Activated B cell treated with CpG ODN at 0.5 μM for 24 hours (primary cell): ENCODE data around the gene TRMT44. TPM values are rescaled to one million over a fixed set of nuclear protein-coding genes. Genes with fewer than 3 reads are reported as not detected.
"Not testable (repeated sequence)": the region's sequence is repeated elsewhere in the genome, so short reads cannot be mapped to it uniquely, and the experiment has no call there.

Experiments used
- ATAC-seq: fragments of 200-7000 bp; cut with Tn5 transposase; one replicate; pipeline ENCODE4 v1.10.0; 2021; ENCODE audit warnings: low read depth, mild to moderate bottlenecking, moderate library complexity
- CTCF ChIA-PET: fragments of 350-600 bp; sonication (Branson Sonifier 250); formaldehyde crosslinking; loops from one replicate; lab custom pipeline; 2021; ENCODE audit warnings: antibody characterized with exemption; lab: Charles Lee
- POLR2A ChIA-PET: fragments of 350-600 bp; sonication (Branson Sonifier 250); formaldehyde crosslinking; loops from one replicate; lab custom pipeline; 2021; ENCODE audit warnings: antibody characterized with exemption; lab: Charles Lee
- DNase-seq: peaks from one replicate; pipeline ENCODE4 v3.0.0; 2022
- H3K27ac Mint-ChIP-seq: one replicate; pipeline ENCODE4 v1.8.0; 2020; ENCODE audit warnings: mixed read lengths
- H3K27me3 Mint-ChIP-seq: one replicate; pipeline ENCODE4 v1.8.0; 2021; ENCODE audit warnings: mixed read lengths
- H3K36me3 Mint-ChIP-seq: one replicate; pipeline ENCODE4 v1.8.0; 2021; ENCODE audit warnings: low read depth, mixed read lengths
- H3K4me1 Mint-ChIP-seq: one replicate; pipeline ENCODE4 v1.8.0; 2021; ENCODE audit warnings: mixed read lengths
- H3K4me3 Mint-ChIP-seq: one replicate; pipeline ENCODE4 v1.8.0; 2020; ENCODE audit warnings: mild to moderate bottlenecking, mixed read lengths
- H3K9me3 Mint-ChIP-seq: one replicate; pipeline ENCODE4 v1.8.0; 2020; ENCODE audit warnings: mixed read lengths
- intact Hi-C: fragments of 100-400 bp; cut with micrococcal nuclease; formaldehyde crosslinking; loops from one replicate; pipeline ENCODE4 v1.15.1; 2024
- total RNA-seq: library from RNA; stranded (reverse); gene quantifications from 2 replicates; pipeline ENCODE4 v1.2.3, GENCODE V29; 2022
- TF ChIP-seq, protein P1 (sequence below): fragments of 200-600 bp; IDR thresholded peaks from one replicate; pipeline ENCODE4 v1.8.0; 2022; ENCODE audit warnings: antibody characterized with exemption, mild to moderate bottlenecking

TRMT44 gene
- total RNA-seq, 1 donor from 2014 or later = 33.8 TPM

DNA sequence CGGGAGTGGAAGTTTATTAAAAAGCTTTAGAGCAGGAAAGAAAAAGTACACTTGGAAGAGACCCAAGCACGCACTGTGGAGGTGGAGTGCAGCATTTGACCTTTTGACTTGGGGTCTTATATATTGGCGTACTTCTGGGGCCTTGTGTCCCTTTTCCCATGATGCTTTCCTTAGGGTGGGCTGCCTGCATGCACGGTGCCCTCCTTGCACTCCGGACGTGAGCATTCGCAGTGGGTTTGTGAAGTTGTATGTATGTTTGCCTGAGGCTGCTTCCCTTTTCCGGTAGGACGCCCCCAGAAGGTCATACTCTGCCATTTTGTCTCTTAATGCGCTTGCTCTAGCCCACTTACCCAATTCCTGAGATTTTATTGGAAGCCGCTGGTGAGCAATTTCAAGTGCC lies 39.6 kb downstream of the TRMT44 start:
- no peaks in the 10 kb centered on the region for H3K27me3 Mint-ChIP-seq
- no peak overlapping the region for H3K4me3 Mint-ChIP-seq
- ATAC-seq = no peak
- intact Hi-C loops = no loop called here
- no peaks in the 10 kb centered on the region for H3K9me3 Mint-ChIP-seq
- TF ChIP-seq, protein P1, sequence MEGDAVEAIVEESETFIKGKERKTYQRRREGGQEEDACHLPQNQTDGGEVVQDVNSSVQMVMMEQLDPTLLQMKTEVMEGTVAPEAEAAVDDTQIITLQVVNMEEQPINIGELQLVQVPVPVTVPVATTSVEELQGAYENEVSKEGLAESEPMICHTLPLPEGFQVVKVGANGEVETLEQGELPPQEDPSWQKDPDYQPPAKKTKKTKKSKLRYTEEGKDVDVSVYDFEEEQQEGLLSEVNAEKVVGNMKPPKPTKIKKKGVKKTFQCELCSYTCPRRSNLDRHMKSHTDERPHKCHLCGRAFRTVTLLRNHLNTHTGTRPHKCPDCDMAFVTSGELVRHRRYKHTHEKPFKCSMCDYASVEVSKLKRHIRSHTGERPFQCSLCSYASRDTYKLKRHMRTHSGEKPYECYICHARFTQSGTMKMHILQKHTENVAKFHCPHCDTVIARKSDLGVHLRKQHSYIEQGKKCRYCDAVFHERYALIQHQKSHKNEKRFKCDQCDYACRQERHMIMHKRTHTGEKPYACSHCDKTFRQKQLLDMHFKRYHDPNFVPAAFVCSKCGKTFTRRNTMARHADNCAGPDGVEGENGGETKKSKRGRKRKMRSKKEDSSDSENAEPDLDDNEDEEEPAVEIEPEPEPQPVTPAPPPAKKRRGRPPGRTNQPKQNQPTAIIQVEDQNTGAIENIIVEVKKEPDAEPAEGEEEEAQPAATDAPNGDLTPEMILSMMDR = no peak
- ChIA-PET POLR2A (interaction anchor here (0.6 kb wide), 1 partner anchor 318 kb away, joined by 7 read pairs; no protein-coding TSS in a partner anchor), CTCF (no interaction called here)
- H3K27ac Mint-ChIP-seq = no peak overlapping the region
- no peak for DNase-seq
- no peaks in the 10 kb centered on the region for H3K4me1 Mint-ChIP-seq
- H3K36me3 Mint-ChIP-seq = peaks cover 27% of the 10 kb centered on the region

GRCh38 chr4:8486643-8487042 lies 46.1 kb downstream of the TRMT44 start:
- H3K36me3 Mint-ChIP-seq, DNase-seq, H3K9me3 Mint-ChIP-seq, CTCF ChIA-PET, H3K4me3 Mint-ChIP-seq, H3K27me3 Mint-ChIP-seq, ATAC-seq, POLR2A ChIA-PET, H3K27ac Mint-ChIP-seq, H3K4me1 Mint-ChIP-seq, intact Hi-C loops: not testable (repeated sequence)

DNA sequence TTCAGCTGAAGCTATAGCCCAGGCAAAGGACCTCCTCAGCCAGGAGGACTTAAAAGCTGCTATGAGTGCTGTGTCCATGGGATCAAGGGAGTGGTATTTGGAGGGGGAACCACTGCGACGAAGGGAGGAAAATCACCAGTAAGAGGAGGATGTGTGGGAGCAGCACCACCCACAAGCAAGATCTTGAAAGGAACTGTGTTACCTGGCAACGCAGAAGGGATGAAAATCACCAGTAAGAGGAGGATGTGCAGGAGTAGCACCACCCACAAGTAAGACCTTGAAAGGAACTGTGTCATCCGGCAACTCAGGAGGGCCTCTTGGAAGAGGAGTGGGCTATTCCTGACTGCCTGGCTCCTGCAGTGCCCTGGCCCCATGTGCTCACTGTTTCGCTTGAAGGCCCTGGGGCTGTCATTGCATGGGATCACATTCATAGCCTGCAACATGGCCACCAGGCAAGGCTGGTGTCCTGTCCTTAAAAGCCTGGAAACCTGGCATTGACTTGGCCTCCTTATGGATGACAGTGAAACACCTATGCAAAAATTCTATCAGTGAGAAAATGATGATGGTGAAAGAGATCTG lies 48.3 kb downstream of the TRMT44 start:
- CTCF ChIA-PET = no interaction called here
- POLR2A ChIA-PET = no interaction called here
- H3K27ac Mint-ChIP-seq = no peak overlapping the region

DNA sequence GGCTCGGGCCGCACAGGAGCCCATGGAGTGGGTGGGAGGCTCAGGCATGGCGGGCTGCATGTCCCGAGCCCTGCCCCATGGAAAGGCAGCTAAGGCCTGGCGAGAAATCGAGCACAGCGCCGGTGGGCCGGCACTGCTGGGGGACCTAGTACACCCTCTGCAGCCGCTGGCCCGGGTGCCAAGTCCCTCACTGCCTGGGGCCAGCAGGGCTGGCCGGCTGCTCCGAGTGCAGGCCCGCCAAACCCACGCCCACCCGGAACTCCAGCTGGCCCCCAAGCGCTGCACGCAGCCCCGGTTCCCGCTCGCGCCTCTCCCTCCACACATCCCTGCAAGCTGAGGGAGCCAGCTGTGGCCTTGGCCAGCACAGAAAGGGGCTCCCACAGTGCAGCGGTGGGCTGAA lies 50.9 kb downstream of the TRMT44 start:
- intact Hi-C loops, H3K9me3 Mint-ChIP-seq, CTCF ChIA-PET, H3K4me3 Mint-ChIP-seq, H3K27ac Mint-ChIP-seq, H3K36me3 Mint-ChIP-seq, DNase-seq, H3K4me1 Mint-ChIP-seq, POLR2A ChIA-PET, ATAC-seq, H3K27me3 Mint-ChIP-seq: not testable (repeated sequence)

More for the DNA sequence above, 48.3 kb downstream of the TRMT44 start:
- intact Hi-C loops = no loop called here
- no peak for DNase-seq
- Mint-ChIP-seq H3K4me3 (no peak overlapping the region), H3K9me3 (no peaks in the 10 kb centered on the region), H3K27me3 (no peaks in the 10 kb centered on the region), H3K4me1 (no peaks in the 10 kb centered on the region), H3K36me3 (no peaks in the 10 kb centered on the region)
- TF ChIP-seq, protein P1 = no peak
- no peak for ATAC-seq

DNA sequence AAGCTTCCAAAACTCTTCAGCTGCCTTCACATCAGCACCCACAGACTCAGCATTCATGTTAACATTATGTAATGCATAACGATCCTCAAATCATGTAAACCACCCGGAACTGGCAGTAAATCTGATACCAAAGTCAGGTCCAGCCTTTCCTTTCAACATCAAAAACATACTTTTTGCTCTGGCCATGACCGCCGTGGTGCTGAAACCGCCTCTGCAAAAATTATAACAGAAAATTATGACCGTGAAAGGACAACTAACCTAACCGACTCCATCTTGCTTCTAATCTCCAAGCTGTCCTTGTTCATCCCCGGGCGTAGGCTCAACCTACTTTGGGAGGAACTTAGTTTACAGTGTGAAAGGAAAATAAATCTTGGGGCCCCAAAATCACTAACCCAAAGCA lies 51.6 kb downstream of the TRMT44 start:
- TF ChIP-seq, protein P1 = no peak
- POLR2A ChIA-PET = no interaction called here
- CTCF ChIA-PET = no interaction called here
- no peaks in the 10 kb centered on the region for H3K4me1 Mint-ChIP-seq
- no peak overlapping the region for H3K27ac Mint-ChIP-seq
- ATAC-seq (no peak), DNase-seq (no peak)
- peaks cover 4% of the 10 kb centered on the region for H3K9me3 Mint-ChIP-seq
- H3K36me3 Mint-ChIP-seq = peaks cover 2% of the 10 kb centered on the region
- no peaks in the 10 kb centered on the region for H3K27me3 Mint-ChIP-seq
- H3K4me3 Mint-ChIP-seq = no peak overlapping the region
- intact Hi-C loops = no loop called here

DNA sequence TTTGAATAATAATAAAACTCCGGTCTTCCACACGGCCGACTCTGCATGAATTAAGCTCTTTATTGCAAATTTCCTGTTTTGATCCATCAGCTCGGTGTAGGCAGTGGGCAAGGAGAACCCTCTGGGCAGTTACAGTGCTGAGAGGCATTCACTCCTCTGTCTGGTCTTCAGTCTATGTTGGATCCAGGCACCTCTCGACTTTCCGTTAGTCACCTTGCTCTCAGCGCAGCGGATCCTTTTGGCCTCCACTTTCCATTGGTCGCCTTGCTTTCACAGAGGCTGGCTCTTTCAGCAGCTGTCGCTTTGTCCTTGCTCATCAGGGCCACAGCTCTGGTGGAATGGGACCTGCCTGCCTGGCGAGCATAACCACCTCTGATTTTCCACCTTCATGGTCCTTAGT lies 52.9 kb downstream of the TRMT44 start:
- H3K9me3 Mint-ChIP-seq = peaks cover 7% of the 10 kb centered on the region
- TF ChIP-seq, protein P1 = no peak
- no peak for ATAC-seq
- DNase-seq = no peak
- peaks cover 5% of the 10 kb centered on the region for H3K36me3 Mint-ChIP-seq
- no peak overlapping the region for H3K27ac Mint-ChIP-seq
- H3K4me1 Mint-ChIP-seq = no peaks in the 10 kb centered on the region
- POLR2A ChIA-PET = no interaction called here
- CTCF ChIA-PET = interaction anchor here (0.5 kb wide), 1 partner anchor 14 kb away, joined by 3 read pairs; no protein-coding TSS in a partner anchor
- no peaks in the 10 kb centered on the region for H3K27me3 Mint-ChIP-seq
- H3K4me3 Mint-ChIP-seq = no peak overlapping the region
- intact Hi-C loops = no loop called here
